HepG2 (cell line): ENCODE results near the gene PRDM10. TPM values are rescaled to one million over a fixed set of nuclear protein-coding genes. Genes with fewer than 3 reads are reported as not detected.
A peak's percentile ranks its signal among the peaks of the same experiment; 100 is the strongest.

Source experiments
- FOXC1 ChIP-seq: sonication (generic); formaldehyde crosslinking; IDR thresholded peaks from 2 replicates; pipeline ENCODE4 v1.8.0; 2022; ENCODE audit warnings: mild to moderate bottlenecking, missing genetic modification reagents, borderline replicate concordance
- JDP2 ChIP-seq: sonication (generic); formaldehyde crosslinking; IDR thresholded peaks from 2 replicates; pipeline ENCODE4 v1.8.1; 2022; ENCODE audit warnings: missing genetic modification reagents, borderline replicate concordance
- MAZ ChIP-seq, 2 experiments: sonication (generic) in 1 of 2; formaldehyde crosslinking in 1 of 2; IDR thresholded peaks; 2 replicates each; pipeline versions ENCODE4 v1.5.0 to v1.6.1; 2012 to 2020; ENCODE audit warnings: low read depth in 2 of 2, mild to moderate bottlenecking in 2 of 2, borderline replicate concordance in 1 of 2, improper control_type of control experiment in 1 of 2, low read length in 1 of 2, missing genetic modification reagents in 1 of 2, moderate library complexity in 1 of 2
- MBNL3 ChIP-seq: fragments of 250-450 bp; sonication (Bioruptor Pico); conservative IDR thresholded peaks from 2 replicates; pipeline ENCODE4 v1.8.0; 2022; ENCODE audit warnings: mild to moderate bottlenecking, inconsistent platforms
- NR2F6 ChIP-seq, 2 experiments: IDR thresholded peaks; 2 replicates each; pipeline ENCODE4 v1.6.1; 2016; ENCODE audit warnings: antibody characterized with exemption in 1 of 2, mild to moderate bottlenecking in 1 of 2
- PRMT3 ChIP-seq: sonication (generic); formaldehyde crosslinking; IDR thresholded peaks from 2 replicates; pipeline ENCODE4 v1.8.1; 2022; ENCODE audit warnings: low read depth, mild to moderate bottlenecking, moderate library complexity, missing genetic modification reagents, borderline replicate concordance
- TEAD2 ChIP-seq: sonication (generic); formaldehyde crosslinking; IDR thresholded peaks from 2 replicates; pipeline ENCODE4 v1.9.0; 2021; ENCODE audit warnings: missing genetic modification reagents
- ZBTB1 ChIP-seq: sonication (generic); formaldehyde crosslinking; IDR thresholded peaks from 2 replicates; pipeline ENCODE4 v1.4.0; 2020; ENCODE audit warnings: missing genetic modification reagents, borderline replicate concordance
- ZBTB4 ChIP-seq: sonication (generic); formaldehyde crosslinking; IDR thresholded peaks from 2 replicates; pipeline ENCODE4 v1.4.0; 2020; ENCODE audit warnings: missing genetic modification reagents, mild to moderate bottlenecking, borderline replicate concordance
- ZMYM3 ChIP-seq: sonication (generic); formaldehyde crosslinking; IDR thresholded peaks from 2 replicates; pipeline ENCODE4 v1.5.1; 2020; ENCODE audit warnings: mild to moderate bottlenecking, missing genetic modification reagents
- ZNF530 ChIP-seq: sonication (generic); formaldehyde crosslinking; IDR thresholded peaks from 2 replicates; pipeline ENCODE4 v1.5.0; 2020; ENCODE audit warnings: low read depth, mild to moderate bottlenecking, missing genetic modification reagents
- ZNF546 ChIP-seq: sonication (generic); formaldehyde crosslinking; conservative IDR thresholded peaks from 2 replicates; pipeline ENCODE4 v1.8.1; 2023; ENCODE audit warnings: mild to moderate bottlenecking, missing genetic modification reagents
- ZNF616 ChIP-seq: sonication (generic); formaldehyde crosslinking; IDR thresholded peaks from 2 replicates; pipeline ENCODE4 v1.5.0; 2020; ENCODE audit warnings: low read depth, mild to moderate bottlenecking, missing genetic modification reagents
- ZNF740 ChIP-seq: sonication (generic); formaldehyde crosslinking; IDR thresholded peaks from 2 replicates; pipeline ENCODE4 v1.4.0; 2020; ENCODE audit warnings: missing genetic modification reagents
- polyA plus RNA-seq, 8 experiments: library from polyadenylated mRNA; depleted of rRNA in 3 of 8; stranded (reverse) in 7 of 8; unstranded in 1 of 8; fragments of >200 nt; fragmentation: Illumina TruSeq in 4 of 8; extraction: Trizol in 4 of 8; gene quantifications; 2 replicates each; pipeline versions ENCODE4 v1.2.1 to v1.2.3, GENCODE V29; 2011 to 2016; ENCODE audit warnings: low read depth in 4 of 8, missing spikeins in 1 of 8, mixed read lengths in 1 of 8; ENCODE audit not compliant: insufficient read depth in 1 of 8
- total RNA-seq, 5 experiments: library from RNA; depleted of rRNA; stranded (reverse); fragments of >200 nt; fragmentation: Illumina TruSeq; extraction: Trizol; gene quantifications; 2 replicates each; pipeline ENCODE4 v1.2.3, GENCODE V29; 2016; ENCODE audit warnings: low read depth in 1 of 5
- TF ChIP-seq, protein P1 (sequence below): sonication (generic); formaldehyde crosslinking; IDR thresholded peaks from 2 replicates; pipeline ENCODE4 v1.4.0; 2020; ENCODE audit warnings: missing genetic modification reagents
- TF ChIP-seq, protein P2 (sequence below), 2 experiments: sonication (generic) in 1 of 2; formaldehyde crosslinking in 1 of 2; IDR thresholded peaks; 2 replicates each; pipeline versions ENCODE4 v1.4.0 to v1.6.1; 2018 to 2020; ENCODE audit warnings: missing genetic modification reagents in 2 of 2, borderline replicate concordance in 1 of 2, low read depth in 1 of 2, mild to moderate bottlenecking in 1 of 2, missing biosample characterization in 1 of 2
- TF ChIP-seq, protein P3 (sequence below): sonication (generic); formaldehyde crosslinking; IDR thresholded peaks from 2 replicates; pipeline ENCODE4 v1.4.0; 2020; ENCODE audit warnings: missing genetic modification reagents

Gene PRDM10
- total and polyA plus RNA-seq, 2 of the 13 experiments (the other 11 are each of a cell fraction or from before 2014, with no cell fraction given), result 5.7 to 5.8 TPM

DNA sequence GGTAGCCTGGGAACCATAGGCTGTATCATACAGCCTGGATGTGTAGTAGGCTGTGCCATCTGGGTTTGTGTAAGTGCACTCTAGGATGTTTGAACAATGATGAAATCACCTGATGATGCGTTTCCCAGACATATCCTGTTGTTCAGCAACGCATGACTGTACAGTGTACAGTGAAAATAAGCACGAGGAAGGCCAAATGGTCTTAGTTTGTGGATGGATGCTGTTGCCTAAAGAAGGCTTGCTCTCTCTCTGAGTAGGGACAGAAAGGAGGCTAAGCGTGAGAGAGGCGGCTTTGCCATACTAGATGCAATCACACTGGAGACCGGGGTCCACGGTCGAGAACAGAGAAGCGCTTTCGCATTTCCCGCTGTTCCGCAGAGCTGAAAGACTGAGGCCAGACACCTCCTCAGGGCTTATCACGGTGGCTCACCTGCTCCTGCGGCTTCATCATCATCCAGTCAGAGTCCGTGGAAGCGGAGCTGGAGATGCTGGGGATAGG is 39.5 kb upstream of the PRDM10 start (continued):
- TF ChIP-seq, protein P1, sequence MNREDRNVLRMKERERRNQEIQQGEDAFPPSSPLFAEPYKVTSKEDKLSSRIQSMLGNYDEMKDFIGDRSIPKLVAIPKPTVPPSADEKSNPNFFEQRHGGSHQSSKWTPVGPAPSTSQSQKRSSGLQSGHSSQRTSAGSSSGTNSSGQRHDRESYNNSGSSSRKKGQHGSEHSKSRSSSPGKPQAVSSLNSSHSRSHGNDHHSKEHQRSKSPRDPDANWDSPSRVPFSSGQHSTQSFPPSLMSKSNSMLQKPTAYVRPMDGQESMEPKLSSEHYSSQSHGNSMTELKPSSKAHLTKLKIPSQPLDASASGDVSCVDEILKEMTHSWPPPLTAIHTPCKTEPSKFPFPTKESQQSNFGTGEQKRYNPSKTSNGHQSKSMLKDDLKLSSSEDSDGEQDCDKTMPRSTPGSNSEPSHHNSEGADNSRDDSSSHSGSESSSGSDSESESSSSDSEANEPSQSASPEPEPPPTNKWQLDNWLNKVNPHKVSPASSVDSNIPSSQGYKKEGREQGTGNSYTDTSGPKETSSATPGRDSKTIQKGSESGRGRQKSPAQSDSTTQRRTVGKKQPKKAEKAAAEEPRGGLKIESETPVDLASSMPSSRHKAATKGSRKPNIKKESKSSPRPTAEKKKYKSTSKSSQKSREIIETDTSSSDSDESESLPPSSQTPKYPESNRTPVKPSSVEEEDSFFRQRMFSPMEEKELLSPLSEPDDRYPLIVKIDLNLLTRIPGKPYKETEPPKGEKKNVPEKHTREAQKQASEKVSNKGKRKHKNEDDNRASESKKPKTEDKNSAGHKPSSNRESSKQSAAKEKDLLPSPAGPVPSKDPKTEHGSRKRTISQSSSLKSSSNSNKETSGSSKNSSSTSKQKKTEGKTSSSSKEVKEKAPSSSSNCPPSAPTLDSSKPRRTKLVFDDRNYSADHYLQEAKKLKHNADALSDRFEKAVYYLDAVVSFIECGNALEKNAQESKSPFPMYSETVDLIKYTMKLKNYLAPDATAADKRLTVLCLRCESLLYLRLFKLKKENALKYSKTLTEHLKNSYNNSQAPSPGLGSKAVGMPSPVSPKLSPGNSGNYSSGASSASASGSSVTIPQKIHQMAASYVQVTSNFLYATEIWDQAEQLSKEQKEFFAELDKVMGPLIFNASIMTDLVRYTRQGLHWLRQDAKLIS (CRISPR knock-in tag), result no peak
- TF ChIP-seq FOXC1, result no peak
- no peak for TF ChIP-seq TEAD2 (CRISPR knock-in tag)
- TF ChIP-seq ZBTB1 (CRISPR knock-in tag), result no peak
- TF ChIP-seq, protein P2, sequence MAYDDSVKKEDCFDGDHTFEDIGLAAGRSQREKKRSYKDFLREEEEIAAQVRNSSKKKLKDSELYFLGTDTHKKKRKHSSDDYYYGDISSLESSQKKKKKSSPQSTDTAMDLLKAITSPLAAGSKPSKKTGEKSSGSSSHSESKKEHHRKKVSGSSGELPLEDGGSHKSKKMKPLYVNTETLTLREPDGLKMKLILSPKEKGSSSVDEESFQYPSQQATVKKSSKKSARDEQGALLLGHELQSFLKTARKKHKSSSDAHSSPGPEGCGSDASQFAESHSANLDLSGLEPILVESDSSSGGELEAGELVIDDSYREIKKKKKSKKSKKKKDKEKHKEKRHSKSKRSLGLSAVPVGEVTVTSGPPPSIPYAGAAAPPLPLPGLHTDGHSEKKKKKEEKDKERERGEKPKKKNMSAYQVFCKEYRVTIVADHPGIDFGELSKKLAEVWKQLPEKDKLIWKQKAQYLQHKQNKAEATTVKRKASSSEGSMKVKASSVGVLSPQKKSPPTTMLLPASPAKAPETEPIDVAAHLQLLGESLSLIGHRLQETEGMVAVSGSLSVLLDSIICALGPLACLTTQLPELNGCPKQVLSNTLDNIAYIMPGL (CRISPR knock-in tag; IDR thresholded peaks at IDR 0.05; ENCODE audit: borderline replicate concordance in 1 of 2, low read depth in 1 of 2), result no peak
- TF ChIP-seq, protein P3, sequence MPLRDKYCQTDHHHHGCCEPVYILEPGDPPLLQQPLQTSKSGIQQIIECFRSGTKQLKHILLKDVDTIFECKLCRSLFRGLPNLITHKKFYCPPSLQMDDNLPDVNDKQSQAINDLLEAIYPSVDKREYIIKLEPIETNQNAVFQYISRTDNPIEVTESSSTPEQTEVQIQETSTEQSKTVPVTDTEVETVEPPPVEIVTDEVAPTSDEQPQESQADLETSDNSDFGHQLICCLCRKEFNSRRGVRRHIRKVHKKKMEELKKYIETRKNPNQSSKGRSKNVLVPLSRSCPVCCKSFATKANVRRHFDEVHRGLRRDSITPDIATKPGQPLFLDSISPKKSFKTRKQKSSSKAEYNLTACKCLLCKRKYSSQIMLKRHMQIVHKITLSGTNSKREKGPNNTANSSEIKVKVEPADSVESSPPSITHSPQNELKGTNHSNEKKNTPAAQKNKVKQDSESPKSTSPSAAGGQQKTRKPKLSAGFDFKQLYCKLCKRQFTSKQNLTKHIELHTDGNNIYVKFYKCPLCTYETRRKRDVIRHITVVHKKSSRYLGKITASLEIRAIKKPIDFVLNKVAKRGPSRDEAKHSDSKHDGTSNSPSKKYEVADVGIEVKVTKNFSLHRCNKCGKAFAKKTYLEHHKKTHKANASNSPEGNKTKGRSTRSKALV (CRISPR knock-in tag), result no peak
- TF ChIP-seq JDP2, result no peak
- TF ChIP-seq ZNF740 (CRISPR knock-in tag), result no peak
- no peak for TF ChIP-seq MBNL3
- no peak for TF ChIP-seq ZMYM3
- TF ChIP-seq ZBTB4, result no peak
- no peak for TF ChIP-seq PRMT3 (CRISPR knock-in tag)
- no peak for TF ChIP-seq ZNF616 (CRISPR knock-in tag)
- TF ChIP-seq ZNF530 (CRISPR knock-in tag), result no peak
- TF ChIP-seq NR2F6 (IDR thresholded peaks at IDR 0.05), result no peak
- TF ChIP-seq NR2F6 (CRISPR knock-in tag; IDR thresholded peaks at IDR 0.05), result 0 out of 2 replicates have a peak, but pooled peaks have one; percentile 37
- no peak for TF ChIP-seq MAZ (IDR thresholded peaks at IDR 0.05; ENCODE audit: borderline replicate concordance, low read depth, low read length)
- TF ChIP-seq MAZ (CRISPR knock-in tag; IDR thresholded peaks at IDR 0.05; ENCODE audit: low read depth), result no peak
- no peak for TF ChIP-seq ZNF546 (CRISPR knock-in tag)
